ENCODE data around the gene TRAPPC3L.

TRAPPC3L gene

GRCh38 chr6:116557893-116558292 lies 12.4 kb upstream of the TRAPPC3L start:
- DNase-seq (ENCODE audit: low read depth), result no peak

GRCh38 chr6:116556814-116557415 lies 11.4 kb upstream of the TRAPPC3L start:
- no peak for DNase-seq (ENCODE audit: low read depth)

GRCh38 chr6:116556065-116556464 lies 10.6 kb upstream of the TRAPPC3L start:
- DNase-seq (ENCODE audit: low read depth), result no peak

- DNase-seq (ENCODE audit: low read depth), result no peak
These were observed 8.0 kb upstream of the TRAPPC3L start, which contains the start of gene CALHM4 for GRCh38 chr6:116553451-116553850. CALHM4 (plus strand) TSS chr6:116553751; CDS start chr6:116553794, 43 bp downstream.

GRCh38 chr6:116550796-116551195 lies 5.3 kb upstream of the TRAPPC3L start:
- DNase-seq (ENCODE audit: low read depth), result no peak

GRCh38 chr6:116547358-116547757 lies 1.9 kb upstream of the TRAPPC3L start:
- no peak for DNase-seq (ENCODE audit: low read depth)

- no peak for DNase-seq (ENCODE audit: low read depth)
These were observed 2.3 kb downstream of the TRAPPC3L start for GRCh38 chr6:116543149-116543548.

- DNase-seq (ENCODE audit: low read depth), result no peak
These were observed 3.1 kb downstream of the TRAPPC3L start for GRCh38 chr6:116542426-116542825.

GRCh38 chr6:116536216-116536621 lies 9.3 kb downstream of the TRAPPC3L start:
- no peak for DNase-seq (ENCODE audit: low read depth)

- DNase-seq (ENCODE audit: low read depth), result no peak
These were observed 10.4 kb downstream of the TRAPPC3L start for GRCh38 chr6:116535109-116535508.

- DNase-seq (ENCODE audit: low read depth), result no peak
These were observed 12.1 kb downstream of the TRAPPC3L start for GRCh38 chr6:116533233-116533957.

GRCh38 chr6:116531675-116532570 lies 13.6 kb downstream of the TRAPPC3L start:
- DNase-seq (ENCODE audit: low read depth), result peak; percentile 37

- no peak for DNase-seq (ENCODE audit: low read depth)
These were observed 15.0 kb downstream of the TRAPPC3L start for GRCh38 chr6:116530436-116530835.

GRCh38 chr6:116529466-116530290 lies 15.8 kb downstream of the TRAPPC3L start:
- no peak for DNase-seq (ENCODE audit: low read depth)

- no peak for DNase-seq (ENCODE audit: low read depth)
These were observed 16.7 kb downstream of the TRAPPC3L start for GRCh38 chr6:116528780-116529179.

- no peak for DNase-seq (ENCODE audit: low read depth)
These were observed 17.4 kb downstream of the TRAPPC3L start for GRCh38 chr6:116528133-116528532.

- no peak for DNase-seq (ENCODE audit: low read depth)
These were observed 21.2 kb downstream of the TRAPPC3L start for GRCh38 chr6:116524236-116524635.

- DNase-seq (ENCODE audit: low read depth), result no peak
These were observed 22.6 kb downstream of the TRAPPC3L start for GRCh38 chr6:116522896-116523295.

GRCh38 chr6:116518621-116519368 lies 26.7 kb downstream of the TRAPPC3L start:
- DNase-seq (ENCODE audit: low read depth), result no peak

- DNase-seq (ENCODE audit: low read depth), result no peak
These were observed 30.3 kb downstream of the TRAPPC3L start for GRCh38 chr6:116515141-116515540.

- DNase-seq (ENCODE audit: low read depth), result no peak
These were observed 31.4 kb downstream of the TRAPPC3L start for GRCh38 chr6:116514111-116514510.

All from stimulated activated CD8-positive, alpha-beta memory T cell treated with anti-CD3 and anti-CD28 coated beads, Interleukin-4, amount 100 ng/mL, for 24 hours (primary cell).